ENCODE results near the gene PCDHGA1.

DNA sequence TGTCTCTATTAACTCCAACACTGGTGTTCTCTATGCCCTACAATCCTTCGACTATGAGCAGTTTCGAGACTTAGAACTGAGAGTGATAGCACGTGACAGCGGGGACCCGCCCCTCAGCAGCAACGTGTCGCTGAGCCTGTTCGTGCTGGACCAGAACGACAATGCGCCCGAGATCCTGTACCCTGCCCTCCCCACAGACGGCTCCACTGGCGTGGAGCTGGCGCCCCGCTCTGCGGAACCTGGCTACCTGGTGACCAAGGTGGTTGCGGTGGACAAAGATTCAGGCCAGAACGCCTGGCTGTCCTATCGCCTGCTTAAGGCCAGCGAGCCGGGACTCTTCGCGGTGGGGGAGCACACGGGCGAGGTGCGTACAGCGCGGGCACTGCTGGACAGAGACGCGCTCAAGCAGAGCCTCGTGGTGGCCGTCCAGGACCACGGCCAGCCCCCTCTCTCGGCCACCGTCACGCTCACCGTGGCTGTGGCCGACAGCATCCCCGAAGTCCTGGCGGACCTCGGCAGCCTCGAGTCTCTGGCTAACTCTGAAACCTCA is 92.5 kb downstream of the PCDHGA1 start:
- no peak for TF ChIP-seq EZH2 (IDR thresholded peaks at IDR 0.05; ENCODE audit: borderline replicate concordance)
- TF ChIP-seq, protein P1, sequence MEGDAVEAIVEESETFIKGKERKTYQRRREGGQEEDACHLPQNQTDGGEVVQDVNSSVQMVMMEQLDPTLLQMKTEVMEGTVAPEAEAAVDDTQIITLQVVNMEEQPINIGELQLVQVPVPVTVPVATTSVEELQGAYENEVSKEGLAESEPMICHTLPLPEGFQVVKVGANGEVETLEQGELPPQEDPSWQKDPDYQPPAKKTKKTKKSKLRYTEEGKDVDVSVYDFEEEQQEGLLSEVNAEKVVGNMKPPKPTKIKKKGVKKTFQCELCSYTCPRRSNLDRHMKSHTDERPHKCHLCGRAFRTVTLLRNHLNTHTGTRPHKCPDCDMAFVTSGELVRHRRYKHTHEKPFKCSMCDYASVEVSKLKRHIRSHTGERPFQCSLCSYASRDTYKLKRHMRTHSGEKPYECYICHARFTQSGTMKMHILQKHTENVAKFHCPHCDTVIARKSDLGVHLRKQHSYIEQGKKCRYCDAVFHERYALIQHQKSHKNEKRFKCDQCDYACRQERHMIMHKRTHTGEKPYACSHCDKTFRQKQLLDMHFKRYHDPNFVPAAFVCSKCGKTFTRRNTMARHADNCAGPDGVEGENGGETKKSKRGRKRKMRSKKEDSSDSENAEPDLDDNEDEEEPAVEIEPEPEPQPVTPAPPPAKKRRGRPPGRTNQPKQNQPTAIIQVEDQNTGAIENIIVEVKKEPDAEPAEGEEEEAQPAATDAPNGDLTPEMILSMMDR (IDR thresholded peaks at IDR 0.05; ENCODE audit: poor library complexity): no peak

Measured in hepatocyte (in vitro differentiated cells).